ENCODE results near the gene SFMBT2.

DNA sequence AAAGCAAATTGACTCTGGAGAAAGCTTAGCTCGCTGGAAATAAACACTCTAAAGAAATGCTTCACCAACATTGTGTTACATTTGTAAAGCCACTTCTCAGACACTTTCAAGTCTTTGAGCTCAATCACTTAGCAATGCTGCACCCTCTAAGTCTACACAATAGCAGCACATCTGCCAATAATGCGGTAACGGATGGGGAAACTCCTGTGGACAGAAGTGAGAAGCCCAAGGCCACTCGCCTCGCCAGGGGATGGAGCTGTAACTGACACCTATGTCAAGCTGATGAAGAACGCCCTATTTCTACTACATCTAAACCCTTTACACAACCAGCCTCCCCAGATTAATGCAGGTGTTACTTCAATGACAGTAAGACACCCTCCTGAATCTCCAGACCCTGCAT, 167.7 kb downstream of the SFMBT2 start:
- TF ChIP-seq, protein P1, sequence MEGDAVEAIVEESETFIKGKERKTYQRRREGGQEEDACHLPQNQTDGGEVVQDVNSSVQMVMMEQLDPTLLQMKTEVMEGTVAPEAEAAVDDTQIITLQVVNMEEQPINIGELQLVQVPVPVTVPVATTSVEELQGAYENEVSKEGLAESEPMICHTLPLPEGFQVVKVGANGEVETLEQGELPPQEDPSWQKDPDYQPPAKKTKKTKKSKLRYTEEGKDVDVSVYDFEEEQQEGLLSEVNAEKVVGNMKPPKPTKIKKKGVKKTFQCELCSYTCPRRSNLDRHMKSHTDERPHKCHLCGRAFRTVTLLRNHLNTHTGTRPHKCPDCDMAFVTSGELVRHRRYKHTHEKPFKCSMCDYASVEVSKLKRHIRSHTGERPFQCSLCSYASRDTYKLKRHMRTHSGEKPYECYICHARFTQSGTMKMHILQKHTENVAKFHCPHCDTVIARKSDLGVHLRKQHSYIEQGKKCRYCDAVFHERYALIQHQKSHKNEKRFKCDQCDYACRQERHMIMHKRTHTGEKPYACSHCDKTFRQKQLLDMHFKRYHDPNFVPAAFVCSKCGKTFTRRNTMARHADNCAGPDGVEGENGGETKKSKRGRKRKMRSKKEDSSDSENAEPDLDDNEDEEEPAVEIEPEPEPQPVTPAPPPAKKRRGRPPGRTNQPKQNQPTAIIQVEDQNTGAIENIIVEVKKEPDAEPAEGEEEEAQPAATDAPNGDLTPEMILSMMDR (IDR thresholded peaks at IDR 0.05), result no peak
- TF ChIP-seq EP300 (IDR thresholded peaks at IDR 0.05) (no peak), POLR2A (IDR thresholded peaks at IDR 0.05) (no peak)

Measured in suprapubic skin (tissue), 3 donors.